Activated naive CD8-positive, alpha-beta T cell treated with anti-CD3 and anti-CD28 coated beads for 36 hours (primary cell): ENCODE results near the gene ZC3H7B. TPM values are rescaled to one million over a fixed set of nuclear protein-coding genes. Genes with fewer than 3 reads are reported as not detected.

Source experiments
- DNase-seq: peaks from one replicate; pipeline ENCODE4 v3.0.0; 2021
- H3K27ac Mint-ChIP-seq: one replicate; pipeline ENCODE4 v1.8.0; 2022; ENCODE audit warnings: mild to moderate bottlenecking, moderate library complexity, mixed read lengths
- H3K27me3 Mint-ChIP-seq: one replicate; pipeline ENCODE4 v1.8.0; 2022; ENCODE audit warnings: mild to moderate bottlenecking, mixed read lengths
- H3K36me3 Mint-ChIP-seq: one replicate; pipeline ENCODE4 v1.8.0; 2021; ENCODE audit warnings: mild to moderate bottlenecking, mixed read lengths
- H3K4me1 Mint-ChIP-seq: one replicate; pipeline ENCODE4 v1.8.0; 2021; ENCODE audit warnings: mixed read lengths
- H3K4me3 Mint-ChIP-seq: one replicate; pipeline ENCODE4 v1.8.0; 2022; ENCODE audit warnings: mild to moderate bottlenecking, moderate library complexity, mixed read lengths
- H3K9me3 Mint-ChIP-seq: one replicate; pipeline ENCODE4 v1.8.0; 2022; ENCODE audit warnings: mixed read lengths
- total RNA-seq, 2 experiments: library from RNA; stranded (reverse); gene quantifications; one replicate each; pipeline ENCODE4 v1.2.3, GENCODE V29; 2021

ZC3H7B gene
- total RNA-seq, 2 experiments from 2014 or later: 58.8 to 59.9 TPM

- Mint-ChIP-seq H3K9me3 (no peaks in the 10 kb centered on the region), H3K36me3 (peaks cover 9% of the 10 kb centered on the region), H3K4me1 (peaks cover 11% of the 10 kb centered on the region), H3K4me3 (no peak overlapping the region), H3K27me3 (no peaks in the 10 kb centered on the region), H3K27ac (no peak overlapping the region)
- no peak for DNase-seq
These were observed 32.5 kb downstream of the ZC3H7B start for GRCh38 chr22:41333806-41334205.

GRCh38 chr22:41334215-41334614 is 32.9 kb downstream of the ZC3H7B start:
- peaks cover 11% of the 10 kb centered on the region for H3K4me1 Mint-ChIP-seq
- no peaks in the 10 kb centered on the region for H3K9me3 Mint-ChIP-seq
- no peaks in the 10 kb centered on the region for H3K27me3 Mint-ChIP-seq
- no peak overlapping the region for H3K27ac Mint-ChIP-seq
- no peak overlapping the region for H3K4me3 Mint-ChIP-seq
- DNase-seq: no peak
- H3K36me3 Mint-ChIP-seq: peaks cover 9% of the 10 kb centered on the region

GRCh38 chr22:41334951-41335635 is 33.8 kb downstream of the ZC3H7B start:
- H3K4me1 Mint-ChIP-seq: peaks cover 11% of the 10 kb centered on the region
- H3K27me3 Mint-ChIP-seq: no peaks in the 10 kb centered on the region
- DNase-seq: no peak
- H3K9me3 Mint-ChIP-seq: no peaks in the 10 kb centered on the region
- peaks cover 9% of the 10 kb centered on the region for H3K36me3 Mint-ChIP-seq
- no peak overlapping the region for H3K4me3 Mint-ChIP-seq
- H3K27ac Mint-ChIP-seq: peak overlapping the region; percentile 6

DNA sequence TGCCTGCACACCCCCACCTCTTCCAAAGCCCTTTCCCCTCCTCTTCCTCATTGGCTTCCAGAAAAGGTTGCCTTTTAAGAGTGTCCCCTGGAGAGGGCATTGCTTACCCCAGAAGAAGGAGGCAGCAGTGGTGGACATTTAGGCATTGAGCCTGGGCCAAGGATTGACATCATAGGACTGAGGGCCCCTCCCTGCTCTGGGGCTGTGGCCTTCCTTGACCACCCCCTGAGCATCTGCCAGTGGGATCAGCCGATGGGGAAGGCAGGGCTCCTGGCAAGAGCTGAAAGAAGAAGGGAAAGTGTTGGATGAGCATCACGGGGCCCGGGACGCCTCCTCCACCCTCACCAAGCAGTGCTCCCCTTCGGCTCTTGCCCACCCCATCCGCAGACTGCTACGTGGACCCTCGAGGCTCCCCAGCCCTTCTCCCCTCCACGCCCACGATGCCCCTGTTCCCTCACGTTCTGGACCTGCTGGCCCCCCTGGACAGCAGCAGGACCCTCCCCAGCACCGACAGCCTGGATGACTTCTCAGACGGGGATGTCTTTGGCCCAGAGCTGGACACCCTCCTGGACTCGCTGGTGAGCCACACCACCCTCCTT is 37.4 kb downstream of the ZC3H7B start:
- Mint-ChIP-seq H3K4me1 (peaks cover 19% of the 10 kb centered on the region), H3K36me3 (peaks cover 6% of the 10 kb centered on the region), H3K4me3 (no peak overlapping the region), H3K27me3 (no peaks in the 10 kb centered on the region), H3K27ac (no peak overlapping the region), H3K9me3 (no peaks in the 10 kb centered on the region)
- DNase-seq: no peak

DNA sequence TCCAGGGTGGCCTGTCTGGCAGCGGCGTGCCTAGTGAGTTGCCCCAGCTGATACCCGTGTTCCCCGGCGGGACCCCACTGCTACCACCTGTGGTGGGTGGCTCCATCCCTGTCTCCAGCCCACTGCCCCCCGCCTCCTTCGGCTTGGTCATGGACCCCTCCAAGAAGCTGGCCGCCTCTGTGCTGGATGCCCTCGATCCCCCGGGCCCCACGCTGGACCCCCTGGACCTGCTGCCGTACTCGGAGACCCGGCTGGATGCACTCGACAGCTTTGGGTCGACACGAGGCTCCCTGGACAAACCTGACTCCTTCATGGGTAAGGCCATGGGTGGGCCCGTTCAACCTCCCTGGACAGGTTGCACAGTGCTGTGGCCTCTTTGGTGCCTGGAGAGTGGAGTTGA is 38.5 kb downstream of the ZC3H7B start:
- H3K36me3 Mint-ChIP-seq: peaks cover 4% of the 10 kb centered on the region
- H3K4me3 Mint-ChIP-seq: no peak overlapping the region
- DNase-seq: no peak
- H3K27ac Mint-ChIP-seq: no peak overlapping the region
- no peaks in the 10 kb centered on the region for H3K9me3 Mint-ChIP-seq
- peaks cover 18% of the 10 kb centered on the region for H3K4me1 Mint-ChIP-seq
- H3K27me3 Mint-ChIP-seq: no peaks in the 10 kb centered on the region

DNA sequence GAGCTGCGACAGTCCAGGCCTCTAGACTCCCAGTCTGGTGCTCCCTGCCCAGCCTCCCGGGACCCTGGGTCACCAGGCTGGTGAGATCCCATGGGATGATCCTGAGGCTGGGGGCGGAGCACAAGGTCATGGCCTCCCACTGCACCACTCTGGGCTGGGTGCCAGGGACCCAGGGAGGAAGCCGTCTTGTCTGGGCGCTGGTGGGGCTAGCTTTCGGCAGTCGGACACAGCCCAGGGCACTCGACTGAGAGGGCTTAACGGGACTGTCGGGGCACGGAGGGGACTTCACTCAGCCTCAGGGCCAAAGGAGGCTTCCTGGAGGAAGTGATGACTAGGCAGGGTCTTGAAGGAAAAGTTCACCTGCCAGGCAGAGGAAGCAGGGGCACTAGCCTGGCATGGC is 39.0 kb downstream of the ZC3H7B start:
- Mint-ChIP-seq H3K4me1 (peaks cover 15% of the 10 kb centered on the region), H3K27me3 (no peaks in the 10 kb centered on the region), H3K9me3 (no peaks in the 10 kb centered on the region), H3K4me3 (no peak overlapping the region), H3K36me3 (peaks cover 4% of the 10 kb centered on the region), H3K27ac (no peak overlapping the region)
- DNase-seq: no peak

GRCh38 chr22:41341012-41341411 is 39.7 kb downstream of the ZC3H7B start:
- Mint-ChIP-seq H3K4me1 (peaks cover 9% of the 10 kb centered on the region), H3K27me3 (no peaks in the 10 kb centered on the region), H3K4me3 (no peak overlapping the region), H3K36me3 (peaks cover 2% of the 10 kb centered on the region), H3K9me3 (no peaks in the 10 kb centered on the region), H3K27ac (no peak overlapping the region)
- no peak for DNase-seq

GRCh38 chr22:41341990-41342389 is 40.7 kb downstream of the ZC3H7B start:
- no peaks in the 10 kb centered on the region for H3K27me3 Mint-ChIP-seq
- no peaks in the 10 kb centered on the region for H3K9me3 Mint-ChIP-seq
- peaks cover 2% of the 10 kb centered on the region for H3K36me3 Mint-ChIP-seq
- no peak overlapping the region for H3K4me3 Mint-ChIP-seq
- H3K4me1 Mint-ChIP-seq: peaks cover 9% of the 10 kb centered on the region
- peak overlapping the region; percentile 65 for H3K27ac Mint-ChIP-seq
- DNase-seq: peak; percentile 57

DNA sequence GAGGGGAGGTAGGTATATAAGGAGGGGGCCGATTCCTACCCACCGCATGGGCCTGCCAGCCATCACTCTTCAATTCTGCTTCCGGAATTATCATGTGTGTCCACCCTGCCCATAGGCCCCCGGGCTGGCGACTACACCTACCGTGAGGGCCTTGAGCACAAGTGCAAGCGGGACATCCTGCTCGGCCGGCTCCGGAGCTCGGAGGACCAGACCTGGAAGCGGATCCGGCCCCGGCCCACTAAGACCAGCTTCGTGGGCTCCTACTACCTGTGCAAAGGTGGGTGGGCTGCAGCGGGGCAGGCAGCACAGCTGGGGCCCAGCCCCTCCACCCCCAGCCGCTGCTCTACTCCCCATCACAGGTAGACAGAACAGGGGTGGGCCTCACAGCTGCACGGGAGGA is 42.0 kb downstream of the ZC3H7B start:
- peaks cover 4% of the 10 kb centered on the region for H3K36me3 Mint-ChIP-seq
- no peak overlapping the region for H3K4me3 Mint-ChIP-seq
- no peaks in the 10 kb centered on the region for H3K9me3 Mint-ChIP-seq
- no peak overlapping the region for H3K27ac Mint-ChIP-seq
- H3K27me3 Mint-ChIP-seq: no peaks in the 10 kb centered on the region
- peaks cover 9% of the 10 kb centered on the region for H3K4me1 Mint-ChIP-seq
- DNase-seq: no peak

- no peaks in the 10 kb centered on the region for H3K27me3 Mint-ChIP-seq
- H3K4me1 Mint-ChIP-seq: peaks cover 9% of the 10 kb centered on the region
- H3K36me3 Mint-ChIP-seq: peaks cover 4% of the 10 kb centered on the region
- H3K4me3 Mint-ChIP-seq: no peak overlapping the region
- H3K27ac Mint-ChIP-seq: no peak overlapping the region
- no peaks in the 10 kb centered on the region for H3K9me3 Mint-ChIP-seq
- DNase-seq: no peak
These were observed 42.4 kb downstream of the ZC3H7B start for GRCh38 chr22:41343717-41344116.

DNA sequence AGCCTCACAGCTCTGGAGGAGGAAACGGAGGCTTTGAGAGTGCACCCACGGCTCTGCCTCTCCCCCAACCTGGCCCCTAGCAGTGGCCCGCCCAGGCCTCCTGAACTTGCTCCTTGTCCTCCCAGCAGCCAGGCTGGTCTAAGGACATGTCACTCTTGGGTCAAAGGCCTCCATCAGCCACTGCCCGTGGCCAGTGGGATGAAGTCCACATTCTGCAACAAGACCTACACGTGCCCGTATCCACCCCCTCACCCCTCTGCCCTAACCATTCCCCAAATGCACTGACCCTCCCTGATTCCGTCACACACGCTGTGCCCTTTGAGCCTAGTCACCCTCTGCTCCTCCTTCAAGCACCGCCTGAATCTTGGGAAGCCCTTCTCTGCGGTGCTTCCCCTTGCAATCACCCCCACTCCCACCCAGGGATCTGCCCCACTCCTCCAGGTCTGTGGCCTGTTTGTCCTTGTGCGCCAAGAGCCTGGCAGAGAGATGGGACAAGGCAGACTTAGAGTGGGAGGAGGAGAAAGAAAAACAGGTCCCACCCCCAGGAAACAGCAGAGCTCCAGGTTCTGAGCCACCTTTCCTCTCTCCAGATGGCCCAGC is 43.0 kb downstream of the ZC3H7B start:
- H3K27ac Mint-ChIP-seq: no peak overlapping the region
- peaks cover 9% of the 10 kb centered on the region for H3K4me1 Mint-ChIP-seq
- H3K36me3 Mint-ChIP-seq: peaks cover 4% of the 10 kb centered on the region
- no peak for DNase-seq
- H3K9me3 Mint-ChIP-seq: no peaks in the 10 kb centered on the region
- H3K27me3 Mint-ChIP-seq: no peaks in the 10 kb centered on the region
- H3K4me3 Mint-ChIP-seq: no peak overlapping the region

GRCh38 chr22:41345807-41346335 is 44.5 kb downstream of the ZC3H7B start:
- no peak for DNase-seq
- Mint-ChIP-seq H3K4me3 (no peak overlapping the region), H3K9me3 (no peaks in the 10 kb centered on the region), H3K27me3 (no peaks in the 10 kb centered on the region), H3K27ac (no peak overlapping the region), H3K36me3 (peaks cover 8% of the 10 kb centered on the region), H3K4me1 (peaks cover 9% of the 10 kb centered on the region)

DNA sequence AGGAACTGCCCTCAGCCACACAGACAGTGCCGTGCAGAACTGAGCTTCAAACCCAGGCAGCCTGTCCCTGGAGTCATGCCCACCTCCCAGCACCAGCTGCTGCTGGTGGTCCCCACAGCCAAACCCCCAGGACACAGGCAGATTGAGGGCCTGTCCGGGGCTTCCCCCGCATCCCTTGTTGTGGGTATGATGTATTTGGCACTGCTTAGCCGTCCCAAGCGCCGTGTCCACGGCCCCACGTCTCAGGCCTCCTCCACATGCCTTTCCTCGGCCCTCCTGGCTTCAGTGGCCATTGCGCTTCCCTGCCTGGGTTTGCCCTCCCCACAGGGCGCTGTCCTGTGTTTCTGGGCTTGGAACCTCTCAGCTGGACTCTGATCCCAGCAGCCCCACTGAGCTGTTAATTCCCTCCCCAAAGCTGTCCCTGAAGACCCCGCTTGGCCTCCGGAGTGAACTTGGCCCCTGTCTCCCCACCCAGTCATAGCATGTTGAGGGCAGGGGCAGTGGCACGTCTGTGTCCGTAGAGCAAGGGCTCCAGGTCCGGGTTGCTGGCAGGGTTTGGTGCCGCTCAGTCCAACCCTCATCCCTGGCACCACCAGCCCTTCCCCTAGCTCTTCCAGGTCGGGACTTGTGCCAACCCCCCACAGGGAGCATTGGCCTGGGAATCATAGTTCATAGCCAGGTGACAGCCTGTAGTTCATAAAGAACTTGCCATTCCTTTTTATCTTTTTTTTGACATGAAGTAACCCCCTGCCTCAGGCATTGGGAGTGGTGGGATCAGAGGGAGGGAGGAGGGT is 45.9 kb downstream of the ZC3H7B start:
- no peak overlapping the region for H3K4me3 Mint-ChIP-seq
- no peak overlapping the region for H3K27ac Mint-ChIP-seq
- peaks cover 8% of the 10 kb centered on the region for H3K36me3 Mint-ChIP-seq
- H3K9me3 Mint-ChIP-seq: no peaks in the 10 kb centered on the region
- H3K4me1 Mint-ChIP-seq: peaks cover under 1% of the 10 kb centered on the region
- no peaks in the 10 kb centered on the region for H3K27me3 Mint-ChIP-seq
- no peak for DNase-seq

DNA sequence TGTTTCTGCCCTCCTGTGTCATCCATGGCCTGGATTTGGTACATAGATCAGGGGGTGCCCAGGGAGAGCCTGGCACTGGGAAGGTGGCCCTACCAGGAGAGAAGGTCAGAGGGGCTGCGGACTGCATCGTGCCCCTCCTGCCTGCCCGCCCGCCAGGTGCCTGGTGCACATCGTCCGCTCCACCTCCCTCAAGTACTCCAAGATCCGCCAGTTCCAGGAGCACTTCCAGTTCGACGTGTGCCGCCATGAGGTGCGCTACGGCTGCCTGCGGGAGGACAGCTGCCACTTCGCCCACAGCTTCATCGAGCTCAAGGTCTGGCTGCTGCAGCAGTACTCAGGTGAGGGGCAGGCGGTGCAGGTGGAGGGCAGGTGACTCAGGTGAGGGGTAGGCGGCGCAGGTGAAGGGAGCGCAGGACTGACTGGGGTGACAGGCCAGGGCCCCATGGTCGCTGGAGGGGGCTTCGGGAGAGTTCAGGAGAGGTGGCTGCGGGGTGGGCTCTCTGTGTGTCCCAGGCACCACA is 47.7 kb downstream of the ZC3H7B start:
- Mint-ChIP-seq H3K36me3 (peaks cover 8% of the 10 kb centered on the region), H3K4me3 (no peak overlapping the region), H3K27ac (no peak overlapping the region), H3K4me1 (no peaks in the 10 kb centered on the region), H3K27me3 (no peaks in the 10 kb centered on the region), H3K9me3 (no peaks in the 10 kb centered on the region)
- DNase-seq: no peak

GRCh38 chr22:41350087-41350486 is 48.8 kb downstream of the ZC3H7B start:
- no peaks in the 10 kb centered on the region for H3K27me3 Mint-ChIP-seq
- no peaks in the 10 kb centered on the region for H3K4me1 Mint-ChIP-seq
- H3K9me3 Mint-ChIP-seq: no peaks in the 10 kb centered on the region
- H3K27ac Mint-ChIP-seq: no peak overlapping the region
- DNase-seq: no peak
- H3K36me3 Mint-ChIP-seq: peaks cover 13% of the 10 kb centered on the region
- no peak overlapping the region for H3K4me3 Mint-ChIP-seq
